Prostate gland (tissue), 2 donors: ENCODE results near the gene PUS7L. TPM values are rescaled to one million over a fixed set of nuclear protein-coding genes. Genes with fewer than 3 reads are reported as not detected.

Source experiments
- DNase-seq: peaks from one replicate; pipeline ENCODE4 v3.0.0-alpha.2; 2019; ENCODE audit warnings: low spot score
- H3K27ac ChIP-seq, 2 donors: fragments of 200-600 bp; sonication (generic); 2 replicates each; pipeline ENCODE4 v1.5.1; 2017 to 2019
- H3K27me3 ChIP-seq: fragments of 200-600 bp; sonication (generic); replicated peaks from 2 replicates; pipeline ENCODE4 v1.5.1; 2019; ENCODE audit not compliant: insufficient read depth
- H3K36me3 ChIP-seq, 2 donors: fragments of 200-600 bp; sonication (generic); 1 replicate in 1 of 2; 2 replicates in 1 of 2; pipeline versions ENCODE4 v1.5.1 to v1.8.1; 2017 to 2019
- H3K4me1 ChIP-seq: fragments of 200-600 bp; sonication (generic); replicated peaks from 2 replicates; pipeline ENCODE4 v1.5.1; 2019
- H3K4me3 ChIP-seq, 2 donors: fragments of 200-600 bp; sonication (generic); 2 replicates each; pipeline ENCODE4 v1.5.1; 2017 to 2019
- H3K9me3 ChIP-seq: fragments of 200-600 bp; sonication (generic); 2 replicates; pipeline ENCODE4 v1.5.1; 2017
- POLR2A ChIP-seq: fragments of 450-650 bp; IDR thresholded peaks from one replicate; pipeline ENCODE4 v1.6.1; 2016; ENCODE audit warnings: antibody characterized with exemption, mild to moderate bottlenecking
- POLR2AphosphoS5 ChIP-seq: sonication (generic); formaldehyde crosslinking; IDR thresholded peaks from one replicate; pipeline ENCODE4 v1.6.1; 2017; ENCODE audit warnings: antibody characterized with exemption
- WGBS: methylation state at CpG from one replicate; pipeline ENCODE4 v1.1.5; 2018; 5-methylcytosine and 5-hydroxymethylcytosine counted together
- intact Hi-C: fragments of 100-400 bp; cut with DNase I; formaldehyde crosslinking; loops from one replicate; pipeline ENCODE4 v1.14.2; 2022
- total RNA-seq, 2 donors: library from RNA; depleted of rRNA; stranded (reverse); fragments of >200 nt; gene quantifications; one replicate each; pipeline ENCODE4 v1.1.0, GENCODE V29; 2016
- TF ChIP-seq, protein P1 (sequence below), 4 experiments: fragments of 200-600 bp in 2 of 4; fragments of 450-650 bp in 2 of 4; sonication (generic) in 2 of 4; IDR thresholded peaks; 1 replicate in 3 of 4; 2 replicates in 1 of 4; pipeline ENCODE4 v1.5.1; 2016 to 2019; ENCODE audit warnings: antibody characterized with exemption in 4 of 4, mild to moderate bottlenecking in 2 of 4, moderate library complexity in 2 of 4

PUS7L gene
- total RNA-seq, 2 donors from 2014 or later = 9.7 to 12.7 TPM

DNA sequence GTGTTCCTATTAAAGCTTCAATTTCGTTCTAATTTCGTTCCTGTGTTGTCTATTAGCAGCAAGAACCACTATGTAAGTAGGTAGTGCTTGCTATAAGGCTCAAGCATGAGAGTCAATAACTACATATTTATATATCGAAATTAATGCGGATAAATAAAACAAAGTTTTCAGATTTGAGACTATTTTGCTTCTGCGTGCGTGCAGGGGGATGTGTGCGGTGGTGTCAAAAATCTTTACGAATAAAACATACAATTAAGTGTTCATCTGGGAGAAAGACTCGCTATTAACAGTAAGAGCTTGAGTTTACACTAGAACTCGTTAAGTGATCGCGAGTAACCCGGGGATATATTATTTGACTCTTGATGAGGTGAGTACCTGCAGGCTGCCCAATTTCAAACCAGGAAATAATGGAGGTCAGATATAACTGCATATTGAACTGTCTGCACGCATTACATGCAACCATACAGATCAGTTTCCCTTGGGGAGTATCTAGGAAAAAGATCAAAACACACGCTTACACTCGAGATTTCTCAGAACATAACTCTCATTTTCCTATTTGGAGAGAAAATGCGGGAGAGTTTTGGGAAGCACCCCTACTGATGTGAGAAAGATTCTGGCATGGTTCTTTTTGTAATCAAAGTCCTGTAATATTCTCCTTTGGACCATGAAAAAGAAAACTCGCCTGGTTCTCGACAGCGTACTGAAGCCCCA, 46.7 kb upstream of the PUS7L start:
- intact Hi-C loops = loop anchor here (5.0 kb wide), 2 partner anchors 48 to 77 kb away; partner anchors contain the start of genes IRAK4 and PUS7L
- 3% methylated on average over 20 of the region's 20 CpGs for WGBS

GRCh38 chr12:43797561-43798217, 39.1 kb upstream of the PUS7L start:
- TF ChIP-seq POLR2A = no peak
- TF ChIP-seq, protein P1, sequence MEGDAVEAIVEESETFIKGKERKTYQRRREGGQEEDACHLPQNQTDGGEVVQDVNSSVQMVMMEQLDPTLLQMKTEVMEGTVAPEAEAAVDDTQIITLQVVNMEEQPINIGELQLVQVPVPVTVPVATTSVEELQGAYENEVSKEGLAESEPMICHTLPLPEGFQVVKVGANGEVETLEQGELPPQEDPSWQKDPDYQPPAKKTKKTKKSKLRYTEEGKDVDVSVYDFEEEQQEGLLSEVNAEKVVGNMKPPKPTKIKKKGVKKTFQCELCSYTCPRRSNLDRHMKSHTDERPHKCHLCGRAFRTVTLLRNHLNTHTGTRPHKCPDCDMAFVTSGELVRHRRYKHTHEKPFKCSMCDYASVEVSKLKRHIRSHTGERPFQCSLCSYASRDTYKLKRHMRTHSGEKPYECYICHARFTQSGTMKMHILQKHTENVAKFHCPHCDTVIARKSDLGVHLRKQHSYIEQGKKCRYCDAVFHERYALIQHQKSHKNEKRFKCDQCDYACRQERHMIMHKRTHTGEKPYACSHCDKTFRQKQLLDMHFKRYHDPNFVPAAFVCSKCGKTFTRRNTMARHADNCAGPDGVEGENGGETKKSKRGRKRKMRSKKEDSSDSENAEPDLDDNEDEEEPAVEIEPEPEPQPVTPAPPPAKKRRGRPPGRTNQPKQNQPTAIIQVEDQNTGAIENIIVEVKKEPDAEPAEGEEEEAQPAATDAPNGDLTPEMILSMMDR (IDR thresholded peaks at IDR 0.05) = no peak
- no peak for TF ChIP-seq POLR2AphosphoS5
- intact Hi-C loops = no loop called here
- no peak overlapping the region for H3K27ac ChIP-seq
- H3K4me3 ChIP-seq = no peak overlapping the region
- H3K4me1 ChIP-seq = no peaks in the 10 kb centered on the region
- WGBS = 66% methylated on average over 4 of the region's 4 CpGs
- no peaks in the 10 kb centered on the region for H3K9me3 ChIP-seq
- no peaks in the 10 kb centered on the region for H3K36me3 ChIP-seq
- H3K27me3 ChIP-seq = no peaks in the 10 kb centered on the region
- no peak for DNase-seq

More for the DNA sequence above, 46.7 kb upstream of the PUS7L start:
- H3K36me3 ChIP-seq = no peaks in the 10 kb centered on the region
- H3K27ac ChIP-seq = peak overlapping the region; percentile 93 to 96
- H3K9me3 ChIP-seq = no peaks in the 10 kb centered on the region
- no peaks in the 10 kb centered on the region for H3K27me3 ChIP-seq
- peak; percentile 8 for DNase-seq
- no peak for TF ChIP-seq POLR2AphosphoS5
- TF ChIP-seq, protein P1 (IDR thresholded peaks at IDR 0.05) = no peak
- no peak for TF ChIP-seq POLR2A
- H3K4me3 ChIP-seq = peak overlapping the region; percentile 84 to 88
- H3K4me1 ChIP-seq = no peaks in the 10 kb centered on the region

DNA sequence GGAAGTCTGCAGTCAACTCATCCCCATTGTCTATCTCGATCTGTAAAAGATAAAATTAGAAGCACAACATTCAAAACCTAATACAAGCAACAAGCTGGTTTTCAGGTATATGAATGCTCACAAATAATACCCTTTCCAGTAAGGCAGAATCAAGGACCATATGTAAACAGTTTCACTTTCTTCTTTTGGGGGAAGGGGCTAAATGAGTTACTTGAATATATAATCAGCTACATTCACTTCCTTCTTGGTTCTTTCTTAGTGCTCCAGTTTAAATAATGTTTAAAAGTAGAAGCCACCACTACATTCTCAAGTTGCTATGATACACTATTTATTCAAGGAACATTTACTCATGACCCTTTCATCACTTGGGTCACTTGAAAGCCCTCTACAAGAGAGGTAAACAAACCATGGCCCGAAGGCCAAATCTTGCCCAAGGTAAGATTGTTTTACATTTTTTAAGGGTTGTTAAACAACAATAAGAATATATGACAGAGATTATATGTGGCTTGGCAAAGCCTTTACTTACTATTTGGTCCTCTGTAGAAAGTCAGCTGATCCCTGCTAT, 37.2 kb upstream of the PUS7L start:
- H3K27ac ChIP-seq = no peak overlapping the region
- H3K4me1 ChIP-seq = no peaks in the 10 kb centered on the region
- WGBS = 56% methylated on average over 2 of the region's 2 CpGs
- intact Hi-C loops = no loop called here
- no peak for TF ChIP-seq POLR2AphosphoS5
- TF ChIP-seq POLR2A = no peak
- TF ChIP-seq, protein P1 (IDR thresholded peaks at IDR 0.05) = no peak
- H3K4me3 ChIP-seq = no peak overlapping the region
- no peaks in the 10 kb centered on the region for H3K36me3 ChIP-seq
- no peaks in the 10 kb centered on the region for H3K27me3 ChIP-seq
- no peak for DNase-seq
- no peaks in the 10 kb centered on the region for H3K9me3 ChIP-seq

GRCh38 chr12:43789941-43790340, 31.4 kb upstream of the PUS7L start:
- no peaks in the 10 kb centered on the region for H3K36me3 ChIP-seq
- TF ChIP-seq POLR2AphosphoS5 (no peak), POLR2A (no peak)
- TF ChIP-seq, protein P1 (IDR thresholded peaks at IDR 0.05) = no peak
- no peak overlapping the region for H3K27ac ChIP-seq
- no peak overlapping the region for H3K4me3 ChIP-seq
- DNase-seq = no peak
- H3K4me1 ChIP-seq = no peaks in the 10 kb centered on the region
- intact Hi-C loops = no loop called here
- H3K9me3 ChIP-seq = no peaks in the 10 kb centered on the region
- no peaks in the 10 kb centered on the region for H3K27me3 ChIP-seq
